MG63 (cell line): ENCODE measurements around the gene NACC1. TPM values are rescaled to one million over a fixed set of nuclear protein-coding genes. Genes with fewer than 3 reads are reported as not detected.

ENCODE experiments used
- DNase-seq: peaks from one replicate; pipeline ENCODE4 v3.0.0-alpha.2; 2020
- H3K27me3 ChIP-seq: fragments of 250-450 bp; sonication (Bioruptor Pico); 2 replicates; pipeline ENCODE4 v1.5.1; 2020; ENCODE audit warnings: mild to moderate bottlenecking, moderate library complexity
- H3K36me3 ChIP-seq: fragments of 250-450 bp; sonication (Bioruptor Pico); 2 replicates; pipeline ENCODE4 v1.5.1; 2020; ENCODE audit warnings: mild to moderate bottlenecking, moderate library complexity
- H3K4me3 ChIP-seq: fragments of 250-450 bp; sonication (Bioruptor Pico); 2 replicates; pipeline ENCODE4 v1.5.1; 2020; ENCODE audit warnings: mild to moderate bottlenecking, moderate library complexity
- H3K9me3 ChIP-seq: fragments of 250-450 bp; sonication (Bioruptor Pico); 2 replicates; pipeline ENCODE4 v1.5.1; 2020; ENCODE audit warnings: mild to moderate bottlenecking, moderate library complexity
- total RNA-seq: library from RNA; depleted of rRNA; stranded (reverse); fragments of >200 nt; shearing (Covaris generic); gene quantifications from 2 replicates; pipeline ENCODE4 v1.2.3, GENCODE V29; 2014; ENCODE audit warnings: low replicate concordance; rRNA removed

Gene NACC1
- total RNA-seq: 44.6 and 96.4 TPM in 2 replicates

DNA sequence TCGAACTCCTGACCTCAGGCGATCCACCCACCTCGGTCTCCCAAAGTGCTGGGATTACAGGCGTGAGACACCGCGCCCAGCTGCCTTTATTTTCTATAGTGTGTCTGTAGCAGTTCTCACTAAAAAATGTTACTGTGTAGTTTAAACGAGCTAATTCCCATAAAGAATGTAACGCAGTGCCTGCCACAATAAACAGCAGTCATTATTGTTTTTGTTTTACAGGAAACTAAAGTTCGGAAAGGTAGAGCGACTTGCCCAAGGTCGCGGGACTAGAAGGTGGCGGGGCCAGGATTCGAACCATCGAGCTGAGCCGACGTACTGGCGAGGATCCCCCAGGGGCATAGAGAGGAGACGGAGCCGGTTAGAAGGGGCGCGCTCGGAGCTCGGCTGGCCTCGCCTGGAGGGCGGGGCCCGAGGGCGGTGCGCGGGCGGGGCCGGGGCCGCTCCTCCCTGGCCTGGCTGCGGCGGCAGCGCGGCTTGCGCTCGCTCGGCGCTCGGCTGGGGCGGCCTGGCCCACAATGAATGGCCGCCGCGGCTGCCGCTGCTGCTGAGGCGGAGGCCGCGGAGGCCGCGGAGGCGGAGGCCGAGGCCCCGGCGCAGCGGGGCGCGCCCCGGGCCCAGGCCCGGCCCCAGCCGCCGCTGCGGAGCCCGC is at the start of gene NACC1:
NACC1 (plus strand) TSS at position 493 of the 652 bp plus-strand sequence. CDS start 16,944 bp downstream, outside the sequence.
- Histone ChIP-seq H3K4me3 (peak within 1 kb of the TSS; percentile 97), H3K27me3 (no peaks in the 10 kb centered on the region), H3K36me3 (peaks cover 70% of the 10 kb centered on the region), H3K9me3 (no peaks in the 10 kb centered on the region)
- peak; percentile 98 for DNase-seq

DNA sequence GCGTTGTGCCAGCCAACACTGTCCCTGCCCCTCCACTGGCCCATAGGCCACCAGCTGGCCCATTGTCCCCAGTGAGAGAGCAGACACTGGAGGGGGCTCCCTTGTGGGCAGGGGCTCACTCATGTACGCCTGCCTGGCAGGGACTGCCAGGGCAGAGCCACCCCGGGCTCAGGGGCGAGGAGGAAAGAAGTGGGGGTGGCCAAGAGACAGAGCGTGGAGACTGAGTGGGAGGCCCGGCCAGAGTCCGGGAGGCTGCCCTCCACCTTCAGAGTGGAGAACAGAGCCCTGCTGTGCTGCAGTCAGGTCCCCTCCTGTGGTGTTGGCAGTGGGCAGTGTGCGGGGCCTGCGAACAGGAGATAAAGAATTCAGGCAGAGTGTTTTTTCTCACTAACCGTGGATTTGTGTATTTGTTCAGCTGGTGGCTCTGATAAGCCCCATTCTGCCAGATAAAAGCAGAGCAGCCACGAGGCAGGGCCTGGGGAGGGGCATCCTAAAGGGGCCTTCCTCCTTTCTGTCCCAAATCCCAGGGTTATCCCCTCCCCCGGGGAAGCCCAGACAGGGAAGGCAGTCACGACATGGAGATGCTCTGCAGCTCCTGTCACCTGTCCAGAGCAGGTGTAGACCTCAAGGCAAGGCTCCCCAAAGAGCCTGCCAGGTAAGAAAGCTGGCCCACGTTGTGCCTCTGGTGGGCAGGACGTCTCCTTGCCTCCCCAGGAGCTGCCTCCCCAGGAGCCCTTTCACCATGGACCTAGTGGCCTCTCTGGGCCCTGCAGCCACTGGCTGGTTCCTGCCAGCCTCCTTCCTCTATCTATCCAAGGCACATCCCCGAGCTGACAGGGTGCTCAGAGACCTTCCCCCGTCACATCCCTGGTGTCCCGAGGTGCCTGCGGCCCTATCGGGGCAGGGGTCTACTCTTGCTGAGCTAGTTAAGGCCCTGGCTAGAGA is 48.4 kb upstream of the NACC1 start:
- no peak overlapping the region for H3K4me3 ChIP-seq
- H3K36me3 ChIP-seq: peaks cover 93% of the 10 kb centered on the region
- H3K27me3 ChIP-seq: no peaks in the 10 kb centered on the region
- H3K9me3 ChIP-seq: no peaks in the 10 kb centered on the region
- no peak for DNase-seq

- no peak overlapping the region for H3K4me3 ChIP-seq
- no peak for DNase-seq
- H3K9me3 ChIP-seq: no peaks in the 10 kb centered on the region
- no peaks in the 10 kb centered on the region for H3K27me3 ChIP-seq
- H3K36me3 ChIP-seq: peaks cover 91% of the 10 kb centered on the region
Measured at GRCh38 chr19:13070425-13071140, 47.5 kb upstream of the NACC1 start.

- H3K4me3 ChIP-seq: no peak overlapping the region
- no peak for DNase-seq
- no peaks in the 10 kb centered on the region for H3K9me3 ChIP-seq
- peaks cover 91% of the 10 kb centered on the region for H3K36me3 ChIP-seq
- no peaks in the 10 kb centered on the region for H3K27me3 ChIP-seq
Measured at GRCh38 chr19:13071444-13072187, 46.4 kb upstream of the NACC1 start.

DNA sequence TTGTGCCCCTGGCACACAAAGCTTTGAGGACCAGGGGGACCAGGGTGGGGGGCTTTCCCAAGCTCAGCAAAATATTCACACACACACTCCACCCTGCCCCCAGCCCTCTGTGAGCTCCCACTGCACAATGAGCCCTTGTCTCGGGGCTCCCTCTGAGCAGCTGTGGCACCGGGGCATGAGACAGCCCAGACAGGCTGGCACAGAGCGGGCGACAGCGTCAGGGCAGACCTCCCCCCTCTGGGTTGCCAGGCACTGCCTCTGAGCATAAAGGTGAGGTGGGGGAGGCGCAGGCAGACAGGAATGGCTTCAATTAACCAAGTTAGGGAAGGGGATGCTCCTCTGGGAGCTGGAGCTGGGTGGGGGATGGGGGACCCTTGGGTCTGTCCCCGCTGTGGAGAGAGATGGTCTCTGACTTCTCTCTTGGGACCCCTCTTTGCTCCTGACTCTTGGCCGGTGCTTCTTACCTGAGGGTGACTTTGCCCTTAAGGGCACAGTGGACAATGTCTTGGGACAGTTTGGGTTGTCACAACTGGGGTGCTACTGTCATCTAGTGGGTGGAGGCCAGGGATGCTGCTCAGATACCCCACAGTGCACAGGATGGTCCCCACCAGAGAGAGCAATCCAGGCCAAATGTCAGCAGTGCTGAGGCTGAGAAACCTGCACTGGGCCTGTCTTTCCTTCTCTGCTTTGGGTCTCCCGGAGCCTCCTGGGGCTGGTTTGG is 45.7 kb upstream of the NACC1 start:
- DNase-seq: no peak
- Histone ChIP-seq H3K36me3 (peaks cover 91% of the 10 kb centered on the region), H3K4me3 (no peak overlapping the region), H3K9me3 (no peaks in the 10 kb centered on the region), H3K27me3 (no peaks in the 10 kb centered on the region)

DNA sequence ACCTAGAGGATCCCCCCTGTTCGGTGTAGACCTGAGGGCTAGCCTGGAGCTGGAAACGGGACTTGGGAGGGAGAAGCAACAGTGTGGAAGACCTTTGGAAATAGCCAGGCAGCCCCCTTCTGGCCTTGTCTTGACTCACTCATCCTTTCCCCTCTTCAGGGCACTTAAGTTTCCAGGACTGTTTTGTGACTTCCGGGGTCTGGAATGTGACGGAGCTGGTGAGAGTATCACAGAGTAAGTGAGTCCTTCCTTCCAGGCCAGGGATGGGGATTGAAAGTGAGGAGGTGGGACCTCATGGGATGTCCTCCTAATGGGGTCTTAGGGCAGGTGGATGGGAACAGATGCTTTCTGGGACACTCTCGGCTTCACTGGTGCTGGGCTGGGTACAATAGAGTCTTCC is 44.8 kb upstream of the NACC1 start:
- Histone ChIP-seq H3K4me3 (no peak overlapping the region), H3K9me3 (no peaks in the 10 kb centered on the region), H3K36me3 (peaks cover 93% of the 10 kb centered on the region), H3K27me3 (no peaks in the 10 kb centered on the region)
- DNase-seq: no peak

- Histone ChIP-seq H3K36me3 (peaks cover 93% of the 10 kb centered on the region), H3K27me3 (no peaks in the 10 kb centered on the region)
Measured at GRCh38 chr19:13074378-13074777, 43.7 kb upstream of the NACC1 start.

GRCh38 chr19:13076320-13076719 is 41.7 kb upstream of the NACC1 start:
- no peak for DNase-seq
- Histone ChIP-seq H3K9me3 (no peaks in the 10 kb centered on the region), H3K27me3 (no peaks in the 10 kb centered on the region), H3K4me3 (no peak overlapping the region), H3K36me3 (peaks cover 94% of the 10 kb centered on the region)

More at GRCh38 chr19:13074378-13074777, 43.7 kb upstream of the NACC1 start:
- DNase-seq: no peak
- H3K9me3 ChIP-seq: no peaks in the 10 kb centered on the region
- no peak overlapping the region for H3K4me3 ChIP-seq

DNA sequence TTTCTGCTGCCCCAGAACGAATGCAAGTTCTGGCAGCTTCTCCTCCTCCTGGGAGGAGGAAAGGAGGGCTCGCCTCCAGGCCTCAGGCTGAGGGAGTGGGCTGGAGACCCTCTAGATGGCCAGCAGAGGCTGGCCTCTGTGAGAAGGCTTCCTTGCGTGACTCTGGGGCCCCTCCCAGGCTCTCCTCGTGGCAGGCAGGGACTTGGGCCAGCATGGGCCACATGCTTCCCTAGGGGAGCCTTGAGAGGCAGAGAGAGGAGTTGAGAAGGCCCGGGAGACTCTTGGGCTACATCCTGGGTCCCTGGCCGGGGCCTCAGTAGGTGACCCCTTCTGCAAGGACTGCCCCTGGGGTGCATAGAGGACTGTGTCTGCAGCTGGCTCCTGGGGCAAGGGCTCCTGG is 41.3 kb upstream of the NACC1 start:
- no peaks in the 10 kb centered on the region for H3K27me3 ChIP-seq
- no peak for DNase-seq
- no peaks in the 10 kb centered on the region for H3K9me3 ChIP-seq
- H3K4me3 ChIP-seq: no peak overlapping the region
- peaks cover 94% of the 10 kb centered on the region for H3K36me3 ChIP-seq

GRCh38 chr19:13077240-13077639 is 40.8 kb upstream of the NACC1 start:
- Histone ChIP-seq H3K27me3 (no peaks in the 10 kb centered on the region), H3K36me3 (peaks cover 94% of the 10 kb centered on the region), H3K9me3 (no peaks in the 10 kb centered on the region), H3K4me3 (no peak overlapping the region)
- no peak for DNase-seq

- Histone ChIP-seq H3K4me3 (no peak overlapping the region), H3K36me3 (peaks cover 94% of the 10 kb centered on the region), H3K9me3 (no peaks in the 10 kb centered on the region), H3K27me3 (no peaks in the 10 kb centered on the region)
- no peak for DNase-seq
Measured at GRCh38 chr19:13078381-13078780, 39.7 kb upstream of the NACC1 start.

- no peaks in the 10 kb centered on the region for H3K27me3 ChIP-seq
- H3K9me3 ChIP-seq: no peaks in the 10 kb centered on the region
- DNase-seq: no peak
- H3K4me3 ChIP-seq: no peak overlapping the region
- peaks cover 94% of the 10 kb centered on the region for H3K36me3 ChIP-seq
Measured at GRCh38 chr19:13078897-13079541, 39.0 kb upstream of the NACC1 start.

DNA sequence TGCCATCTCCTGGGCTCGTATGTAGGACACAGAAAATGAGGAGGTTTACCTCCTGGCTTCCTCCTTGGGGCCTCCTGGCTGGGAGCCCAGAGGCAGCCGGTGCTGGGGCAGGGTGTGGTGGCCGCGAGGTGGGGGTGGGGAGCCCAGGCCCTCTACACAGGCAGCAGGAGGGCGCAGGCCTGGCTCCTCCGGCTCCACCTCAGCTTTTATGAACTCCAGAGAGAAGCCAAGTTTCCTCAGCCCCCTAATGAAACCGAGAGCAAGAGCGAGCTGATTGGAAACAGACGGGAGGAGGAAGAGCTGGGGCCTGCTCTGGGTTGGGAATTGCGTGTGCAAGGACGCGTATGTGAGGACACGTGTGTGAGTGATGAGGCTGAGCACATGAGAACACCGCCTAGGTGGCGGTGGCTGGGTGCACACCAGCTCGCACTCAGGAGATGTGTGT is 38.5 kb upstream of the NACC1 start:
- Histone ChIP-seq H3K27me3 (no peaks in the 10 kb centered on the region), H3K36me3 (peaks cover 96% of the 10 kb centered on the region), H3K4me3 (no peak overlapping the region), H3K9me3 (no peaks in the 10 kb centered on the region)
- DNase-seq: no peak

DNA sequence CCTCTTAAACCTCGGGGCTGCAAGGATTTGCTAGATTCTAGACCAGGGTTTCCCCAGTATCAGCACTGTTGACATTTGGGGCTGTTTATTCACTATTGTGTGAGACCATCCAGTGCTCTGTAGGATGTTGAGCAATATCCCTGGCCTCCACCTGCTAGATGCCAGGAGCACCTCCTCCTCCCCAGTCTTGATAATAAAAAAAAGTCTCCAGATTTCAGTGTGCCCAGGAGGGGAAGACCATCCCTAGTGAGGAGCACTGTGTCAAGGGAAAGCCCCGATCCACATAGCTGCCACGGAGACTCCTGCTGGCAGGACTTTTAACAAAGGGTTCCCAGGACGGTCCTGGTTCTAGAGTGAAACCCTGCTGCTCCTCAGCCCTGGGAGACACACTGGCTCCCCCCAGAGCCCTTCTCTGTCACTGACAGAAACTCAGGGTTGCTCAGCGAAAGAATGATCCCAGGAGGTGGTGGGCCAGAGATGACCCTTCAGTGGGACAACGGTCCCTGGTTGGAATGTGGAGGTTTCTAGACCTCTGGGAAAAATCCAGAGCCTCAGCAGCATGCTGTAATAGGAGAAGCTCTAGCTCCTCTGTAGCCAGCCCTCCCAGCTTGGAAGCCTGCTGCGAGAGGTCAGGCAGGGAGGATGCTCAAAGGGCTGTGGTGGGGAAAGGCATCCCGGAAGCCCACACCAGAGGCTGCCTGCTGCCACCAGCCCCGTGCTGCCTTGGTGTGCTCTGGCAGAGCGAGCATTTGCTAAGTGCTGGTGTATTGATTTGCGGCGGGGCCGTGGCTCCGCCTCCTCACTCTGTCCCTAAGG is 35.7 kb upstream of the NACC1 start:
- no peak overlapping the region for H3K4me3 ChIP-seq
- H3K27me3 ChIP-seq: no peaks in the 10 kb centered on the region
- peaks cover 98% of the 10 kb centered on the region for H3K36me3 ChIP-seq
- no peak for DNase-seq
- no peaks in the 10 kb centered on the region for H3K9me3 ChIP-seq

GRCh38 chr19:13083008-13083404 is 35.1 kb upstream of the NACC1 start:
- Histone ChIP-seq H3K27me3 (no peaks in the 10 kb centered on the region), H3K4me3 (no peak overlapping the region), H3K36me3 (peaks cover 96% of the 10 kb centered on the region), H3K9me3 (no peaks in the 10 kb centered on the region)
- DNase-seq: no peak
